HEK293 (cell line): ENCODE data around the gene RTP4.
A peak's percentile ranks its signal among the peaks of the same experiment; 100 is the strongest.

Source experiments
- CTCF ChIA-PET: fragments of 350-600 bp; formaldehyde crosslinking; extraction: SDS; loops from one replicate; lab custom pipeline; 2021; ENCODE audit warnings: antibody characterized with exemption; lab: Yijun Ruan, JAX
- POLR2A ChIA-PET: fragments of 300-600 bp; formaldehyde crosslinking; extraction: SDS; loops from one replicate; lab custom pipeline; 2020; ENCODE audit warnings: antibody characterized with exemption, inconsistent platforms; lab: Yijun Ruan, JAX
- H3K27ac ChIP-seq: fragments of 200-500 bp; sonication (Bioruptor generic); 2 replicates; pipeline ENCODE4 v1.5.1; 2014; ENCODE audit warnings: low read depth, low read length, control low read depth, inconsistent platforms; ENCODE audit errors: extremely low read depth
- H3K36me3 ChIP-seq, 2 experiments: fragments of 200-500 bp in 1 of 2; sonication (Bioruptor generic) in 1 of 2; 1 replicate in 1 of 2; 2 replicates in 1 of 2; pipeline ENCODE4 v1.5.1; 2014 to 2017; ENCODE audit warnings: inconsistent platforms in 2 of 2, low read length in 2 of 2; ENCODE audit not compliant: control insufficient read depth in 2 of 2, insufficient read depth in 1 of 2
- H3K4me1 ChIP-seq: fragments of 200-500 bp; sonication (Bioruptor generic); 2 replicates; pipeline ENCODE4 v1.5.1; 2014; ENCODE audit warnings: mild to moderate bottlenecking, low read length, inconsistent platforms; ENCODE audit not compliant: control insufficient read depth, insufficient read depth
- H3K4me3 ChIP-seq: 2 replicates; pipeline ENCODE4 v1.5.1; 2011; ENCODE audit warnings: low read depth, mild to moderate bottlenecking, control low read depth, low read length, moderate library complexity
- H3K9me3 ChIP-seq: fragments of 200-500 bp; sonication (Bioruptor generic); 2 replicates; pipeline ENCODE4 v1.5.1; 2014; ENCODE audit warnings: low read depth, low read length, inconsistent platforms; ENCODE audit not compliant: control insufficient read depth, insufficient read depth
- CTCF ChIP-seq: fragments of 450-650 bp; formaldehyde crosslinking; IDR thresholded peaks from 2 replicates; pipeline ENCODE4 v1.5.1; 2016; ENCODE audit warnings: missing biosample characterization, missing genetic modification characterization
- IKZF3 ChIP-seq: fragments of 450-650 bp; IDR thresholded peaks from 2 replicates; pipeline ENCODE4 v1.5.0; 2018; ENCODE audit warnings: missing biosample characterization, mild to moderate bottlenecking, missing genetic modification characterization, moderate library complexity
- REST ChIP-seq: fragments of 450-650 bp; formaldehyde crosslinking; IDR thresholded peaks from 2 replicates; pipeline ENCODE4 v1.5.1; 2016; ENCODE audit warnings: missing biosample characterization, missing genetic modification characterization
- SALL2 ChIP-seq: fragments of 450-650 bp; formaldehyde crosslinking; IDR thresholded peaks from 2 replicates; pipeline ENCODE4 v1.5.0; 2017; ENCODE audit warnings: missing biosample characterization, mild to moderate bottlenecking, missing genetic modification characterization, borderline replicate concordance
- SCRT2 ChIP-seq: fragments of 450-650 bp; formaldehyde crosslinking; IDR thresholded peaks from 2 replicates; pipeline ENCODE4 v1.5.1; 2016; ENCODE audit warnings: missing biosample characterization, missing genetic modification characterization
- ZBTB17 ChIP-seq: fragments of 450-650 bp; formaldehyde crosslinking; IDR thresholded peaks from 2 replicates; pipeline ENCODE4 v1.5.1; 2016; ENCODE audit warnings: missing biosample characterization, missing genetic modification characterization
- ZBTB44 ChIP-seq: fragments of 450-650 bp; IDR thresholded peaks from 2 replicates; pipeline ENCODE4 v1.5.1; 2018; ENCODE audit warnings: missing biosample characterization, mild to moderate bottlenecking, missing genetic modification characterization
- ZBTB48 ChIP-seq: fragments of 450-650 bp; formaldehyde crosslinking; IDR thresholded peaks from 2 replicates; pipeline ENCODE4 v1.5.1; 2016; ENCODE audit warnings: missing biosample characterization, missing genetic modification characterization
- ZBTB7A ChIP-seq: fragments of 450-650 bp; formaldehyde crosslinking; IDR thresholded peaks from 2 replicates; pipeline ENCODE4 v1.5.1; 2016; ENCODE audit warnings: low read depth, missing biosample characterization, missing genetic modification characterization
- ZFP41 ChIP-seq: fragments of 450-650 bp; formaldehyde crosslinking; IDR thresholded peaks from 2 replicates; pipeline ENCODE4 v1.5.1; 2016; ENCODE audit warnings: missing biosample characterization, missing genetic modification characterization, borderline replicate concordance
- ZNF157 ChIP-seq: fragments of 450-650 bp; formaldehyde crosslinking; IDR thresholded peaks from 2 replicates; pipeline ENCODE4 v1.5.1; 2016; ENCODE audit warnings: missing biosample characterization, missing genetic modification characterization
- ZNF16 ChIP-seq: fragments of 450-650 bp; formaldehyde crosslinking; IDR thresholded peaks from 2 replicates; pipeline ENCODE4 v1.5.1; 2016; ENCODE audit warnings: low read depth, missing biosample characterization, missing genetic modification characterization
- ZNF2 ChIP-seq: fragments of 450-650 bp; formaldehyde crosslinking; IDR thresholded peaks from 2 replicates; pipeline ENCODE4 v1.5.1; 2016; ENCODE audit warnings: missing biosample characterization, missing genetic modification characterization
- ZNF324 ChIP-seq: fragments of 450-650 bp; formaldehyde crosslinking; IDR thresholded peaks from 2 replicates; pipeline ENCODE4 v1.5.1; 2016; ENCODE audit warnings: missing biosample characterization, missing genetic modification characterization
- ZNF501 ChIP-seq: fragments of 450-650 bp; formaldehyde crosslinking; IDR thresholded peaks from 2 replicates; pipeline ENCODE4 v1.5.1; 2016; ENCODE audit warnings: missing biosample characterization, missing genetic modification characterization
- ZNF513 ChIP-seq: fragments of 450-650 bp; IDR thresholded peaks from 2 replicates; pipeline ENCODE4 v1.5.1; 2018; ENCODE audit warnings: missing biosample characterization, missing genetic modification characterization
- ZNF549 ChIP-seq: fragments of 450-650 bp; IDR thresholded peaks from 2 replicates; pipeline ENCODE4 v1.5.1; 2018; ENCODE audit warnings: missing biosample characterization, missing genetic modification characterization, mild to moderate bottlenecking, inconsistent platforms, moderate library complexity
- ZNF560 ChIP-seq: fragments of 450-650 bp; formaldehyde crosslinking; IDR thresholded peaks from 2 replicates; pipeline ENCODE4 v1.5.1; 2017; ENCODE audit warnings: missing biosample characterization, missing genetic modification characterization, borderline replicate concordance
- ZNF580 ChIP-seq: fragments of 450-650 bp; formaldehyde crosslinking; IDR thresholded peaks from 2 replicates; pipeline ENCODE4 v1.5.1; 2016; ENCODE audit warnings: missing biosample characterization, missing genetic modification characterization
- ZNF621 ChIP-seq: fragments of 450-650 bp; formaldehyde crosslinking; IDR thresholded peaks from 2 replicates; pipeline ENCODE4 v1.5.1; 2017; ENCODE audit warnings: missing biosample characterization, missing genetic modification characterization
- ZNF626 ChIP-seq: fragments of 450-650 bp; sonication (Bioruptor Pico); formaldehyde crosslinking; IDR thresholded peaks from 2 replicates; pipeline ENCODE4 v1.5.1; 2018; ENCODE audit warnings: missing biosample characterization, missing genetic modification characterization, inconsistent platforms
- ZNF654 ChIP-seq: fragments of 450-650 bp; formaldehyde crosslinking; IDR thresholded peaks from 2 replicates; pipeline ENCODE4 v1.5.1; 2016; ENCODE audit warnings: low read depth, missing biosample characterization, missing genetic modification characterization
- ZNF664 ChIP-seq: fragments of 450-650 bp; formaldehyde crosslinking; IDR thresholded peaks from 2 replicates; pipeline ENCODE4 v1.5.1; 2016; ENCODE audit warnings: missing biosample characterization, missing genetic modification characterization
- ZNF776 ChIP-seq: fragments of 450-650 bp; formaldehyde crosslinking; IDR thresholded peaks from 2 replicates; pipeline ENCODE4 v1.5.0; 2017; ENCODE audit warnings: missing biosample characterization, missing genetic modification characterization, borderline replicate concordance
- ZNF791 ChIP-seq: fragments of 450-650 bp; formaldehyde crosslinking; IDR thresholded peaks from 2 replicates; pipeline ENCODE4 v1.5.1; 2016; ENCODE audit warnings: missing biosample characterization, missing genetic modification characterization
- ZNF792 ChIP-seq: fragments of 450-650 bp; formaldehyde crosslinking; IDR thresholded peaks from 2 replicates; pipeline ENCODE4 v1.5.1; 2016; ENCODE audit warnings: missing biosample characterization, missing genetic modification characterization
- ZSCAN30 ChIP-seq: fragments of 450-650 bp; IDR thresholded peaks from 2 replicates; pipeline ENCODE4 v1.5.1; 2018; ENCODE audit warnings: missing biosample characterization, mild to moderate bottlenecking, missing genetic modification characterization, moderate library complexity
- ZSCAN4 ChIP-seq: fragments of 450-650 bp; formaldehyde crosslinking; IDR thresholded peaks from 2 replicates; pipeline ENCODE4 v1.5.1; 2017; ENCODE audit warnings: missing biosample characterization, missing genetic modification characterization

Gene RTP4

GRCh38 chr3:187319699-187320302 lies 48.4 kb upstream of the RTP4 start:
- H3K36me3 ChIP-seq = no peaks in the 10 kb centered on the region
- H3K4me1 ChIP-seq = no peaks in the 10 kb centered on the region
- no peak overlapping the region for H3K4me3 ChIP-seq
- CTCF ChIA-PET = interaction anchor here (0.5 to 10.3 kb wide), 79 partner anchors 8 to 1636 kb away, joined by 3 to 407 read pairs (median 4); partner anchors contain the start of genes RPL39L and RTP2
- no peaks in the 10 kb centered on the region for H3K9me3 ChIP-seq
- POLR2A ChIA-PET = interaction anchor here (0.8 kb wide), 1 partner anchor 360 kb away, joined by 3 read pairs; no protein-coding TSS in a partner anchor
- no peak overlapping the region for H3K27ac ChIP-seq
- TF ChIP-seq ZNF324 (no peak), REST (tag by site-specific recombination) (no peak), ZSCAN4 (tag by site-specific recombination) (no peak), SCRT2 (tag by site-specific recombination) (no peak), SALL2 (tag by site-specific recombination) (no peak), ZNF157 (no peak), ZBTB44 (tag by site-specific recombination) (no peak), ZSCAN30 (tag by site-specific recombination) (0 out of 2 replicates have a peak, but pooled peaks have one; percentile 38), ZNF560 (tag by site-specific recombination) (no peak), ZNF654 (tag by site-specific recombination) (peak; percentile 50), ZBTB48 (0 out of 2 replicates have a peak, but pooled peaks have one; percentile 39), ZFP41 (tag by site-specific recombination) (no peak), ZNF580 (tag by site-specific recombination) (no peak), ZNF549 (no peak), CTCF (tag by site-specific recombination) (peak; percentile 72), ZNF501 (tag by site-specific recombination) (no peak), ZNF2 (tag by site-specific recombination) (no peak), ZNF792 (tag by site-specific recombination) (no peak), ZNF776 (tag by site-specific recombination) (no peak), ZNF513 (tag by site-specific recombination) (no peak), ZBTB7A (no peak), IKZF3 (tag by site-specific recombination) (peak; percentile 14), ZNF664 (tag by site-specific recombination) (no peak), ZNF626 (no peak), ZBTB17 (tag by site-specific recombination) (peak; percentile 22), ZNF16 (tag by site-specific recombination) (no peak), ZNF791 (tag by site-specific recombination) (no peak), ZNF621 (tag by site-specific recombination) (no peak)
